Activated naive CD4-positive, alpha-beta T cell treated with Interleukin-2 at 50 U/mL for 16 hours (primary cell): ENCODE measurements around the gene RMI1.
"Not testable (repeated sequence)": the region's sequence is repeated elsewhere in the genome, so short reads cannot be mapped to it uniquely, and the experiment has no call there.

ENCODE experiments used
- DNase-seq: peaks from one replicate; pipeline ENCODE4 v3.0.0-alpha.2; 2020

Gene RMI1

DNA sequence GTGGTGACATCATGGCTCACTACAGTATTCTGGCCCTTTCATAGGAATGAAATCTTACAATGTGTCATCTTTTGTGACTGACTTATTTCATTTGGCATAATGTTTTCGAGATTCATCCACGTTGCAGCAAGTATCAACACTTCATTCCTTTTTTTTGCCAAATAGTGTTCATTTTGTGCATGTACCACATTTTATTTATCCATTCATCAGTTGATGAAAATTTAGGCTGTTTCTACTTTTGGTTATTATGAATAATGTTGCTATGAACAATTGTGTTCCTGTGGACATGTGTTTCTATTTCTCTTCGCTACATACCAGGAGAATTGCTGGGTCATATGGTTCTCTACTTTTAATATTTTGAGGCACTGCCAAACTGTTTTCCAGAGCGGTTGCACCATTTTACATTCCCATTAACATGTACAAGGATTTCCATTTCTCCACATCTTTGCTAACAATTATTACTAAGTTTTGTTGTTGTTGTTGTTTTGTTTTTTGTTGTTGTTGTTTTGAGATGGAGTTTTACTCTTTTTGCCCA is 43.5 kb downstream of the RMI1 start:
- DNase-seq, result no peak

DNA sequence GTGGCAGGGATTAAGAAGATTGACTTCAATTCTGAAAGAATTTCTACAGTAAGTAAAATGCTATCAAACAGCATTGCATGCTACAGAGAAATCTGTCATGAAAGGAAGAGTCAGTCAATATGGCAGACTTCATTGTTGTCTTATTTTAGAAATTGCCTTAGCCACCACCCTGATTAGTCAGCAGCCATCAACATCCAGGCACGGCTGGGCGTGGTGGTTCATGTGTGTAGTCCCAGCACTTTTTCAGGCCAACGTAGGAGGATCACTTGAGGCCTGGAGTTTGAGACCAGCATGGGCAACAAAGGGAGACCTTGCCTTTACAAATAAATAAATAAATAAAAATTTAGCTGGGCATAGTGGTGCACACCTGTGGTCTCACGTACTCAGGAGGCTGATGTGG is 46.6 kb downstream of the RMI1 start:
- no peak for DNase-seq

DNA sequence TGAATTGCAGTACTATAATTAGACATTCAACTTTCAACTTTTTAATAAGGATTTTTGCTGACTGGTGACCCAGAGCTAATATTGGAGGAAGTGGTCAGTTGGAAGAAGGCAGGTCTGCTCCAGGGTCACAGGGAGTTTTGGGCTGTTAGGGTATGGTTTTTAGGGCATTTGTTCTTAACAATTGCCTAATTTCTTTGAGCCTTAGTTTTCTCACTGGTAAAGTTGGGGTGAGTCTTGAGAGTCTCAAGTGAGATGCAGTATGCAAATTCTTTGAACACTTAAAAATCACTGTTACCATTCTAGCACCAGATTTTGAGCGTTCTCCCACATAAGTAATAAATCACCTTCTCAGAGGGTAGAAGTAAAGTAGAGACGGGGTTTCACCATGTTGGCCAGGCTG is 50.9 kb downstream of the RMI1 start:
- no peak for DNase-seq

DNA sequence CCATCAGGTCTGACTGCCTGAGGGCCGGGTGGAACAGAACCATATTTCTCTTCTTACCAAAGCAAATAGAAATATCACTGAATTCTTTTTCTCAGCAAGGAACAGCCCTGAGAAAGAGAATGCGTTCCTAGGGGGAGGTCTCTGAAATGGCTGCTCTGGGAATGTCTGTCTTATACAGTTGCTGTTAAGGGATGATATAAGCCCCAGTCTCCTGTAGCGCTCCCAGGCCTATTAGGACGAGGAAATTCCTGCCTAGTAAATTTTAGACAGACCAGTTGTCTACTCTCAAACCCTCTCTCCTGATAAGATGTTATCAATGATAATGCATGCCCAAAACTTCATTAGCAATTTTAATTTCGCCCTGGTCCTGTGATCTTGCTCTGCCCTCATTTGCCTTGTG is 61.3 kb downstream of the RMI1 start:
- not testable (repeated sequence) for DNase-seq

DNA sequence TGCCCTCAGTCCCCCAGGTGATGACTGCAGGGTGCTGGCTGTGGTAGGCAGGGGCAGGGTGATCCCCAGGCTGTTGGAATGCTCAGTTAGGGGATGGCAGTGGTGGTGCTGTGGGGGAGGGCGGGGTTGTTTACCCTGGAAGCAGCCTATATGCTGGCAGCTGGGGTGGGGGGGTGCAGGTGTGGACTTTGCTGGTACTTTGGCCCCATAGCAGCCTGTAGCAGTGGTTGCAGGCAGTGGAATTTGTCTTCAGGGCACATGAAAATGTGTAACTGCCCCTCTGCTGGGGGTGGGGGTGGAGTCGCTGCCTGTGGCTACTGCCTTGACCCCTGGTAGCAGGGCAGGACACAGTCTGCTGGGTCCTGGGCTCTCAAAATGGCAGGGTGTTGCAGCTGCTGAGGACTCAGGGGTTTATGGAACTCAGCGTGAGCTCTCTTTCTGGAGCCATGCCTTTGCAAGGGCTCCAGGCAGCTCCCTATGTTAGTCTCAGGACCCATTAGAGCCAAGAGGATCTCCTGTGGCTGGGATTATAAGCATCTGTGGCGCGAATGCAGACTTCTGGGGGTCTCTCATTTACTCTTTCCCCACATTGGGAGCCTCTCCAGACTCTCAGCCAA is 65.0 kb downstream of the RMI1 start:
- DNase-seq, result no peak
